WI38 (cell line): ENCODE data around the gene ITCH.

ENCODE experiments used
- H3K4me3 ChIP-seq: 2 replicates; pipeline ENCODE4 v1.5.1; 2011; ENCODE audit warnings: low read depth, mild to moderate bottlenecking, control low read depth, low read length
- TF ChIP-seq, protein P1 (sequence below): IDR thresholded peaks from 2 replicates; pipeline ENCODE4 v1.5.1; 2012; ENCODE audit warnings: low read depth, mild to moderate bottlenecking, control low read depth, low read length

The ITCH gene

DNA sequence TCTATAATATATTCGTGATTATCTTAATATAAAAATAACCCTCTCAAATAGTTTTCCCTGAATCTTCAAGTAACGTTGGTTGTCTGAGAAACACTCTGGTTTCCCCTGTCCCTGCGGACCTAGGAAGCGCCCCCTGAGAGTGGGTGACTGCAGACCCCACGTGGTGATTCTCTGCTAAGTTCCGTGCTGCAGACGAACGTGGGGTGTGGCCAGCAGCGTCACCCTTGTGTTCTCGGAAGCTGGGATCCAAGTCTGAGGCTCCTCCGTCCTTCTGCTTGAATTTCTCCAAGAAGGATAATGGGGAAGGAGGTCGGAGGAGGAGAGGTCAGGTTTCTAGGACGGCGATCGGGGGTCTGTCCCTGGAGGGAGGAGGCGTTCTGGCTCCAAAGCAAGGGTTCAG is 178.8 kb downstream of the ITCH start:
- TF ChIP-seq, protein P1, sequence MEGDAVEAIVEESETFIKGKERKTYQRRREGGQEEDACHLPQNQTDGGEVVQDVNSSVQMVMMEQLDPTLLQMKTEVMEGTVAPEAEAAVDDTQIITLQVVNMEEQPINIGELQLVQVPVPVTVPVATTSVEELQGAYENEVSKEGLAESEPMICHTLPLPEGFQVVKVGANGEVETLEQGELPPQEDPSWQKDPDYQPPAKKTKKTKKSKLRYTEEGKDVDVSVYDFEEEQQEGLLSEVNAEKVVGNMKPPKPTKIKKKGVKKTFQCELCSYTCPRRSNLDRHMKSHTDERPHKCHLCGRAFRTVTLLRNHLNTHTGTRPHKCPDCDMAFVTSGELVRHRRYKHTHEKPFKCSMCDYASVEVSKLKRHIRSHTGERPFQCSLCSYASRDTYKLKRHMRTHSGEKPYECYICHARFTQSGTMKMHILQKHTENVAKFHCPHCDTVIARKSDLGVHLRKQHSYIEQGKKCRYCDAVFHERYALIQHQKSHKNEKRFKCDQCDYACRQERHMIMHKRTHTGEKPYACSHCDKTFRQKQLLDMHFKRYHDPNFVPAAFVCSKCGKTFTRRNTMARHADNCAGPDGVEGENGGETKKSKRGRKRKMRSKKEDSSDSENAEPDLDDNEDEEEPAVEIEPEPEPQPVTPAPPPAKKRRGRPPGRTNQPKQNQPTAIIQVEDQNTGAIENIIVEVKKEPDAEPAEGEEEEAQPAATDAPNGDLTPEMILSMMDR, result no peak
- H3K4me3 ChIP-seq, result no peak overlapping the region

DNA sequence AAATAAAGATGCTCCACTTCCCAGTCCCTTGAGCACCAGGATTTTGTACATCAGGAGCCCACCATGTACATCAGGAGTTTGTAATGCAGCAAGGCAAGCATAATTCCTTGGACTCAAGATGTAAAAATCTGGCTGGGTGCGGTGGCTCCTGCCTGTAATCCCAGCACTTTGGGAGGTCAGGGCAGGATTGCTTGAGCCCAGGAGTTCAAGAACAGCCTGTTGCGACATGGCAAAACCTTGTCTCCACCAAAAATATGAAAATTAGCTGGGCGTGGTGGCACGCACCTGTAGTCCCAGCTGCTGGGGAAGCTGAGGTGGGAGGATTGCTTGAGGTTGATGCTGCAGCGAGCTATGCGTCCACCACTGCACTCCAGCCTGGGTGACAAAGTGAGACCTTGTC is 179.4 kb downstream of the ITCH start:
- no peak overlapping the region for H3K4me3 ChIP-seq
- TF ChIP-seq, protein P1, result no peak

DNA sequence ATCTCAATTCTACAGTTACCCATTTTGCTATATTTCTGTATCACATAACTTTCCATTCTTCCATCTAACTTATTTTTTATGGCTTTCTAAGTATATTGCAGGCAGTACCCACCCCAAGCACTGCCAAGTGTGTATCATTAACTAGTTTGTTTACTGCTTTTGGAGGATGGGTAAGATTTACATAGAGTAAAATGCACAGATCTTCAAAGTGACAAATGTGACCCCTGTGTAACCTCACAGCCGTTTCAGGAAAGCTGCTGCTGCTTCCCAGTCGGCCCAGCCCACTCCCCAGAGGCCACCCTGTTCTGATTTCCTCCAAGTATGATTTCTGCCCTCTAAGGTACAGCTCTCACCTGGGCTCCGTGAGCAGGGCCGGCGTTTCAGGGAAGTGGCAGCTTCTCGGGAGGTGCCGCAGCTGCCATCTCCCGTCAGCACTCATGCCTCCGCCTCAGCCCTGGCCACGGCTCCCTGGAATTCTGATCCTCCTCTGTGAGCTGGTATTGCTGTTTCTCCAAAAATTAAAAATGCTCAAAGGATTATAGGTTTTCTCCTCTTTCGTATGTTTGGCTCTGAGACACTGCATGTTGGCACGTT is 180.5 kb downstream of the ITCH start:
- TF ChIP-seq, protein P1, result no peak
- H3K4me3 ChIP-seq, result no peak overlapping the region

DNA sequence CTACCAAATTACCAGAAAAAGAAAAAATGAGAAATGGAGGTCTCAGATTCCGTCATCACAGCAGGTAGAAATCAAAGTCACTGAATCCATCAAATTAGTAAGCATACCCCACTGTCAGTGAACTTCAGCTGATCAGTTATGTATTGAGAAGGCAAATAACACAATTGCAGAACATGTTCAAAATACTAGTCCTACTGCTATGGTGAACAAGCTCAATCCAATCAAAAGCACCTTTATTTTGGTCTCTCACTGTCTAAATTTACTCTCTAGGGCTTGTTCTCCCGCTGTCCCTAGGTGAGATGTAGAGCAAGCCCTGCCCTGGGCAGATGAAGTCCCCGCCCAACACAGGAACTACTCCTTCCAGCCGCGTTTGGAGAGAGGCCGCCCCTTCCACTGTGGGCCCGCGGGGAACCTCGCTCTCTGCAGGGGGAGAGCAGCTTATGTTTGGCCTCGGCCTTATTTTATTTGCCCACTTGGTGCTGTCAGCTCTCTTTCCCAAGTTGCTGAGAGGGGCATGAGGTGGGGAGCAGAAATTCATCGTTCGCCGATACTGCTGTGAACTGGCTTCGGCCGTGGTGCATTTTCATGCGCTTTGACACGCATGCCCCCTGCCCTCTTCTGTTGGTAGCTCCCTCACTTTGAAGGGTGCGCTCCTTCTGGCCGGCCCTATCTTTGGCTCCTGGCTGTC is 181.2 kb downstream of the ITCH start:
- TF ChIP-seq, protein P1, result no peak

DNA sequence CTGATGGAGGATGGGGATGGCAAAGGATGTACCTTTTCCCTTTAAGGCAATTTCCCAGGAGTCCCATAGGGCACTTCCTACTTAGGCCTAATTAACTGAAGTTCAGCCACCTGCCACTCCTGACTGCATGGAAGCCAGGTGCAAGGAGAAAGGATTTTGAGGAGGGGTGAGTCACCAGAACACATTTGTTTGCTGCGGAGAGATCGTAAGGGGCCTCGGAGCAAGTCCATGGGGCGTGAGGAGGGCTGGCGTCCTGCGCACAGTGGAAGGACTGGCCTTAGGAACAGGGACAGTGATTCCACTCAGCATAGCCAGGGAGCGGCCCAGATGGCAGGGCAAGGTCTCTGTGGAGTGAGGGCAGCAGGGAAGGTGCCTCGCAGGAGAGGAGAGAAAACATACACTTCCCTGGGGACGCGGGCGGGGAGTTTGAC is 183.7 kb downstream of the ITCH start:
- H3K4me3 ChIP-seq, result no peak overlapping the region
- TF ChIP-seq, protein P1, result no peak

More for the DNA sequence above, 181.2 kb downstream of the ITCH start:
- no peak overlapping the region for H3K4me3 ChIP-seq

DNA sequence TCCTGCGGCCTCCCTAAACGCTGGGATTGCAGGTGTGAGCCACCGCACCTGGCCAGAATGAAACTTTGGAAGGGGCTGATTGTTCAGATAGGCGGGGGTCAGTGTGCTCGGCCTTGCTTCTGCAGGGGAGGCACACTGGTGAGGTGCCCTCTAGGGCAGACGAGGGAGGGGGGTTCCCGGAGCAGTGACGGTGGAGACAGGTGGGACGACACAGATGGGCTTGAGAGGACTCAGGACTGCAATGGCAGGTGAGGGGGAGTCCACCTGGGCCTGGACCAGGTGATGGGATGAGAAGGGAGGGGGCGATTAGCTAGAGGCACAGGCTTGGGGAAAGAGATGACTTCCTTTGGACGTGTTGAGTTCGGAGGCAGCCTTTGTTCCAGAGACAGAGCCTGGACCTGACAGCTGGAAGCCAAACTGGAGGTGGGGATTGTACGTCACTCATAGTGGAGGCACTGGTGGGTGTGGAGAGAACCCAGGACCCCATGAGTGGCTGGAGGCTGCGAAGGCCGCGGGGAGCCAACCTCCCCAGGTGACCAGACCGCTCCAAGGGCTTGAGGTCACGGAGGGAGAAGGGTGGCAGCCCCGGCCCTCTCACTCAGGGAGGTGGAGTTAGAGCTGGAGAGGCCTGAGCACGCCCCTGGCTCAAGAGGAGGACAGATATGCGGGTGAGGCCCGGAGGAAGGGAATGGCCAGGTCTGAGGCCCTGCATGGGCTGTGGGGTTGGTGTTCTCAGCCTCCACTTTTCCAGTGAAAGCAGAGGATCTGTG is 185.0 kb downstream of the ITCH start:
- TF ChIP-seq, protein P1, result no peak

DNA sequence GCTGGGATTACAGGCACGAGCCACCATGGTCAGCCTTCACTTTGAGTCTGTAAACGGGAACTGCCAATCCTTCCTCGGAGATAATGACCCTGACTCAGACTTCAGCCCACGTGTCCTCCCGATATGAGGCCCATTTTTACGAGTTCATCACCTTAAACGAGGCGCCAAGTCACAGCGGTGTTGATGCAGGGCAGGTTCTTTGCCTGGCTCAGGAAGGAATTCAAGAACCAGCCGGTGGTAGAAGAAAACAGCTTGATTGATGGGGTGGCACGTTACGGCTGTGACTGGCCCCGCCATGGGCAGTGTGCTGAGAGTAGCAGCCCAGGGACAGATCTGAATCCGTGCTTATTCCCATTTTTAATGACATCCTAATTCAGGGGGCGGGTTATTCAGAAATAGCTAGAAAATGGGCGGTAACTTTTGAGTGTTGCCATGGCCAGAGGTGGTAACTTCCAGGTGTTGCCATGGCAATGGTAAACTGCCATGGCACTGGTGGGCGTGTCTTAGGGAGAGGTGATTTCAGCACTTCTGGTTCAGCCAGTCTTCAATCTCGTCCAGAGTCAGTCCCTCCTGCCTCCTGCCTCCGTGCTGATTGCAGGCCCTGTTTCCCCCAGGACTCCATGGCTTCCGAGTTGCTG is 186.3 kb downstream of the ITCH start:
- H3K4me3 ChIP-seq, result no peak overlapping the region
- TF ChIP-seq, protein P1, result no peak

More for the DNA sequence above, 185.0 kb downstream of the ITCH start:
- no peak overlapping the region for H3K4me3 ChIP-seq
